Muscle of leg (tissue), 11 donors: ENCODE measurements around the gene COPB2. TPM values are rescaled to one million over a fixed set of nuclear protein-coding genes. Genes with fewer than 3 reads are reported as not detected.
"Not testable (repeated sequence)": the region's sequence is repeated elsewhere in the genome, so short reads cannot be mapped to it uniquely, and the experiment has no call there.

Source experiments
- DNase-seq: peaks from one replicate; pipeline ENCODE4 v3.0.0; 2013
- H3K27ac ChIP-seq: one replicate; pipeline ENCODE4 v1.5.1; 2013; ENCODE audit warnings: mild to moderate bottlenecking, low read length, control low read depth
- H3K27me3 ChIP-seq: one replicate; pipeline ENCODE4 v1.6.1; 2013; ENCODE audit warnings: low read length; ENCODE audit not compliant: control insufficient read depth, insufficient read depth
- H3K36me3 ChIP-seq: one replicate; pipeline ENCODE4 v1.6.1; 2013; ENCODE audit warnings: low read length; ENCODE audit not compliant: control insufficient read depth, insufficient read depth
- H3K4me1 ChIP-seq: one replicate; pipeline ENCODE4 v1.6.1; 2013; ENCODE audit warnings: low read length; ENCODE audit not compliant: control insufficient read depth, insufficient read depth
- H3K4me3 ChIP-seq: one replicate; pipeline ENCODE4 v1.5.1; 2013; ENCODE audit warnings: low read length, control low read depth
- H3K9me3 ChIP-seq: replicated peaks from 2 replicates; pipeline ENCODE4 v1.6.1; 2013; ENCODE audit warnings: low read depth, low read length; ENCODE audit not compliant: control insufficient read depth
- WGBS: methylation state at CpG from one replicate; pipeline ENCODE4 v1.1.5; 2013; ENCODE audit warnings: missing lambda C conversion rate; ENCODE audit not compliant: insufficient coverage; 5-methylcytosine and 5-hydroxymethylcytosine counted together
- polyA plus RNA-seq, 8 donors: library from polyadenylated mRNA; unstranded; fragments of 120-200 nt; gene quantifications; one replicate each; pipeline versions ENCODE4 v1.2.1 to v1.2.3, GENCODE V29; 2013; ENCODE audit warnings: inconsistent platforms in 1 of 8, low replicate concordance in 1 of 8; ENCODE audit not compliant: insufficient read length in 8 of 8, insufficient read depth in 1 of 8
- total RNA-seq: library from RNA; stranded (reverse); fragments of 120-200 nt; gene quantifications from one replicate; pipeline ENCODE4 v1.2.4, GENCODE V29; 2013

The COPB2 gene
- total and polyA plus RNA-seq, 9 donors: 76.0 to 134 (median 104) TPM

DNA sequence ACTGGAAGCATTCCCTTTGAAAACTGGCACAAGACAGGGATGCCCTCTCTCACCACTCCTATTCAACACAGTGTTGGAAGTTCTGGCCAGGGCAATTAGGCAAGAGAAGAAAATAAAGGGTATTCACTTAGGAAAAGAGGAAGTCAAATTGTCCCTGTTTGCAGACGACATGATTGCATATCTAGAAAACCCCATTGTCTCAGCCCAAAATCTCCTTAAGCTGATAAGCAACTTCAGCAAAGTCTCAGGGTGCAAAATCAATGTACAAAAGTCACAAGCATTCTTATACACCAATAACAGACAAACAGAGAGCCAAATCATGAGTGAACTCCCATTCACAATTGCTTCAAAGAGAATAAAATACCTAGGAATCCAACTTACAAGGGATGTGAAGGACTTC lies 54.8 kb downstream of the COPB2 start:
- not testable (repeated sequence) for H3K27ac ChIP-seq, H3K9me3 ChIP-seq, DNase-seq, H3K4me1 ChIP-seq, H3K4me3 ChIP-seq, H3K36me3 ChIP-seq
- H3K27me3 ChIP-seq: peaks cover 10% of the 10 kb centered on the region
- no CpG with 5 or more reads among the region's 1 CpG for WGBS

DNA sequence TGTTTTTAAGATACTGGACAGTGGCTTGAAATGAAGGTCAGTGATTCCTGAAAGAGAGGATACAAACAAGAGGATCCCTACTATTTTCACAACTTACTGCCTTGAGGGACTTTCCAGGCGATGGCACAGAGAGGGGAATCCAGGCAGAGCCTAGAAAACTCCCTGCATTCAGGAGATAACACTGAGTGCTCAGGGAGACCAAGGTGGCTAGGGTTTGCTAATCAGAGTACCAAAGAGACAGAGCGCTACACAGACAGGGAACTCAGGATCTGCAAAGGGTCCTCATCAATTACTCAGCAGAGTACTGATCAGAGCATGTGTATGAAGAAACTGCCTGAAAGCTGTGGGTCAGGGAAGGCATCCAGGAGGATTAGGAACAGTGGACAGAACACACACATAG lies 57.4 kb downstream of the COPB2 start:
- no peak for DNase-seq
- H3K9me3 ChIP-seq: no peaks in the 10 kb centered on the region
- H3K27me3 ChIP-seq: peaks cover 13% of the 10 kb centered on the region
- no peak overlapping the region for H3K27ac ChIP-seq
- peaks cover 7% of the 10 kb centered on the region for H3K4me1 ChIP-seq
- H3K36me3 ChIP-seq: no peaks in the 10 kb centered on the region
- H3K4me3 ChIP-seq: no peak overlapping the region
- whole genome bisulfite sequencing: 79% methylated on average over 2 of the region's 2 CpGs

GRCh38 chr3:139329364-139329850 lies 60.0 kb downstream of the COPB2 start:
- no peak overlapping the region for H3K27ac ChIP-seq
- no peak overlapping the region for H3K4me3 ChIP-seq
- no peaks in the 10 kb centered on the region for H3K36me3 ChIP-seq
- peaks cover 13% of the 10 kb centered on the region for H3K27me3 ChIP-seq
- H3K9me3 ChIP-seq: no peaks in the 10 kb centered on the region
- peaks cover 7% of the 10 kb centered on the region for H3K4me1 ChIP-seq
- 7% methylated on average over 20 of the region's 25 CpGs for WGBS
- peak; percentile 74 for DNase-seq

DNA sequence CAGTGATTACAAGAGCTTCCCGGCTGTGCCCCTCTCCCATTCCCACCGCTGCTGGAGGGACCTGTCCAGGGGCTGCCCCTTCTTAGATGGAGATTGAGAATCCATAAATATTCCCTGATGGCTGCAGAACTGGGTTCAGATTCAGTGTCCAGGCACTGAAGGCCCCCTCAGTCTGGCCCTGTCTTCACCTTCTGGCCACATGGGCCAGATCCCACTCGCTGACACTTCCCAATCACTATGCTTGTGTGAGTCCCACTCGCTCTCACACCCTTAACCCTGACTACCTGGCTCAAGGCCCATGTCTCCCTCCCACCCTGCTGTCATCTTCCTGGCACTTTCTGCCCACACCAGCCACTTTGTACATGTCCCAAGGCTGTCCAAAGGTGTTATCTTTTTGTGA lies 61.1 kb downstream of the COPB2 start:
- Histone ChIP-seq H3K4me1 (peaks cover 7% of the 10 kb centered on the region), H3K27ac (no peak overlapping the region), H3K27me3 (peaks cover 13% of the 10 kb centered on the region), H3K36me3 (no peaks in the 10 kb centered on the region), H3K4me3 (no peak overlapping the region), H3K9me3 (no peaks in the 10 kb centered on the region)
- no peak for DNase-seq
- 93% methylated on average over 2 of the region's 4 CpGs for WGBS

DNA sequence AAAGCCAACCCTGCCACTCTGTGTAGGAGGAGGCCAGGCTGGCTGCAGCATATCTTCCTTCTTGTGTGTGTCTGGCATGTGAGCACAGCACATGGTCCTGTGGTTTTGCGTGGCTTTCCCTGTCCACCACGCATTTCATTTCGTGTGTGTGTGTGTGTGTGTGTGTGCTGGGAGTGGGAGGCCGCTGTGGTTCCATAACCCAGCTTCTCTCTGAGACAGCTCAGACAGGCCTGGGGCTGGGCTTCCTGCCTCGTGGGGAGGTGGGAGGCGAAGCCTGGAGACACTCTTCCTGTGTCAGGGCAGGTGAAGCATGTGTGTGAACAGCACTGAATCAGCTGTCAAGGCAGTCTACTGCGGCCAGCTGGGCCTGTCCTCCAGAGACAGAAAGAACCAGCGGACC lies 61.6 kb downstream of the COPB2 start:
- Histone ChIP-seq H3K9me3 (no peaks in the 10 kb centered on the region), H3K36me3 (no peaks in the 10 kb centered on the region), H3K4me1 (peaks cover 7% of the 10 kb centered on the region), H3K27me3 (peaks cover 13% of the 10 kb centered on the region), H3K27ac (no peak overlapping the region), H3K4me3 (no peak overlapping the region)
- WGBS: no CpG with 5 or more reads among the region's 8 CpGs
- no peak for DNase-seq

- peaks cover 7% of the 10 kb centered on the region for H3K4me1 ChIP-seq
- H3K27ac ChIP-seq: no peak overlapping the region
- no peak overlapping the region for H3K4me3 ChIP-seq
- no peaks in the 10 kb centered on the region for H3K36me3 ChIP-seq
- H3K27me3 ChIP-seq: peaks cover 13% of the 10 kb centered on the region
- H3K9me3 ChIP-seq: no peaks in the 10 kb centered on the region
- DNase-seq: no peak
- no CpG with 5 or more reads among the region's 5 CpGs for WGBS
These were observed 62.2 kb downstream of the COPB2 start for GRCh38 chr3:139327231-139327630.

DNA sequence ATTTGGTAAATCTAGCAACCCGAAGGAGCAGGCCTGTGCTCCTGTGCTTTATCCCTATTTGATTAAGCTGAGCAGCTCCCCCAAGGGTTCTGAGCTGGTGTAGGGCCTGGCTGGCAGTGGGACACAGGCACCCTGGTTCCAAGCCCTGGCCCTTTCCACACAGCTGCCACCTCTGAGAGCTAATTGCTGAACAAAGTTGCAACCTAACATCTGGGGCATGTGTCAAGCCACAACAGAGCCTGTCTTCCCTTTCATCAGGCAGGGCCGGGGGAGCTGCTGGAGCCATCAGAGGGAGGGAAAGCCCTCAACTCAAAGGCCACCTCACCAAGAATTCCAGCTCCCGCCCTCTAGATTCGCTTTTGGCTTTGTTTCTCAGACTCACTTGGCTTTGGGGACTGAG lies 62.7 kb downstream of the COPB2 start:
- no peak for DNase-seq
- peaks cover 7% of the 10 kb centered on the region for H3K4me1 ChIP-seq
- no peak overlapping the region for H3K4me3 ChIP-seq
- no peaks in the 10 kb centered on the region for H3K36me3 ChIP-seq
- no peak overlapping the region for H3K27ac ChIP-seq
- no peaks in the 10 kb centered on the region for H3K9me3 ChIP-seq
- peaks cover 10% of the 10 kb centered on the region for H3K27me3 ChIP-seq
- WGBS: 40% methylated on average over 2 of the region's 4 CpGs

GRCh38 chr3:139326131-139326530 lies 63.3 kb downstream of the COPB2 start:
- H3K4me3 ChIP-seq: no peak overlapping the region
- peaks cover 7% of the 10 kb centered on the region for H3K4me1 ChIP-seq
- H3K27ac ChIP-seq: no peak overlapping the region
- no peaks in the 10 kb centered on the region for H3K36me3 ChIP-seq
- H3K27me3 ChIP-seq: peaks cover 10% of the 10 kb centered on the region
- H3K9me3 ChIP-seq: no peaks in the 10 kb centered on the region
- DNase-seq: no peak
- WGBS: 73% methylated on average over 4 of the region's 5 CpGs

DNA sequence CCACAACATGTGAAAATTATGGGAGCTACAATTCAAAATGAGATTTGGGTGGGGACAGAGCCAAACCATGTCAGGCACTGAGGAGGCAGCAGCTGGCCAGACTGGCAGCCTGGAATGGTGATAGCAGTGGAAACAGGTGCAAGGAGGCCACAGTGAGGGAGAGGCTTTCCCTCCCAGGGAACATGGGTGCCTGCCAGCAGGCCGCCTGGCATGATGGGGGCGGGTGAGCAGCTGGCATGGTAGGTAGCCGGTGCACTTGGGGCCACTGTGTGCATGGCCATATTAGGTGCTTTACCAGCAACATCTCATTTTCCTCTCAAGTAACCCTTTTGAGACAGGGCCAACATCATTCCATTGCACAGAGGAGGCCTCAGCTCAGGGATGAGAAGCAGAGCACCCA lies 63.9 kb downstream of the COPB2 start:
- peak; percentile 43 for DNase-seq
- H3K36me3 ChIP-seq: no peaks in the 10 kb centered on the region
- H3K27ac ChIP-seq: no peak overlapping the region
- 80% methylated on average over 1 of the region's 3 CpGs for WGBS
- H3K4me3 ChIP-seq: no peak overlapping the region
- no peaks in the 10 kb centered on the region for H3K9me3 ChIP-seq
- peaks cover 6% of the 10 kb centered on the region for H3K27me3 ChIP-seq
- H3K4me1 ChIP-seq: peaks cover 7% of the 10 kb centered on the region

DNA sequence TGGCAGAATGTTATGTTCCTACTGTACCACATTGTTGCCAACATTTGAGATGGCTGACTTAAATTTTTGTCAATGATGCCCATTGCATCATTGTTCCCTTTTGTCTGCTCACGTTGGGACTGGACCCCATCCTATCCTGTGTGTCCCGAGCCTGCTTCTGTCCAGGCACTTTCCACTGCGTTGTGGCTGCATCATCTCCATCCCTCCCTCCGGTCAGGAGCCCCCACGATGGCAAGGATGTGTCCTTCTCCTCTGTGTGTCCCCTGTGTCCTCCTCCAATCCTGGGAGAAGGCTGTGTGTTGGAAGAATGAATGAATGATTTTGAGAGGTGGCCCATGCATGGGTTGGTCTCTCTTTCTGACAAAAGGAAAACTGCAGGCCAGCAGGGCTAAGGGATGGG lies 65.0 kb downstream of the COPB2 start:
- Histone ChIP-seq H3K4me1 (peaks cover 9% of the 10 kb centered on the region), H3K27me3 (peaks cover 4% of the 10 kb centered on the region), H3K27ac (no peak overlapping the region), H3K36me3 (no peaks in the 10 kb centered on the region), H3K4me3 (no peak overlapping the region), H3K9me3 (no peaks in the 10 kb centered on the region)
- DNase-seq: no peak
- 50% methylated on average over 1 of the region's 5 CpGs for WGBS

DNA sequence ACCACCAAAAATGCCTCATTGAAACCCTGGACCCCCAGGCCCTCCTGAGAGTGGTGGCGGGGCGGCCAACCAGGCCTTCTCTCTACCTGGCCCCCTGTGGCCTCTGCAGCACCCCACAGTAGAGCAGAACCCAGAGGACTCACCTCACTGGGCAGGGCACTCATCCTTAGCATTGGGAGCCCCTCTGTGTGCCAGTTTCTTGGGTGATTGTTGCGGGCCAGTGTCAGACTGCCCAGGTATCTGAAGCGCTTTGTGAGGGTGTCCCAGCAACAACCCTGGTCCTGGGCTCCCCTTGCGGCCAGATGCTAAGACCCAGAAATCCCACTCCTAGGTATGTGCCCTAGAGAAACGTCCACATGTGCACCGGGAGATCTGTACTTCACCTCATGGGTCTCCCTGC lies 66.3 kb downstream of the COPB2 start:
- Histone ChIP-seq H3K36me3 (no peaks in the 10 kb centered on the region), H3K27me3 (peaks cover 3% of the 10 kb centered on the region), H3K4me3 (no peak overlapping the region), H3K4me1 (peaks cover 7% of the 10 kb centered on the region), H3K27ac (no peak overlapping the region), H3K9me3 (no peaks in the 10 kb centered on the region)
- no peak for DNase-seq
- 95% methylated on average over 3 of the region's 7 CpGs for WGBS
